Measurements from ENCODE around the gene POC5. TPM values are rescaled to one million over a fixed set of nuclear protein-coding genes. Genes with fewer than 3 reads are reported as not detected.

The POC5 gene
- total and polyA plus RNA-seq, 2 experiments from 2014 or later = 4.6 to 19.2 TPM

DNA sequence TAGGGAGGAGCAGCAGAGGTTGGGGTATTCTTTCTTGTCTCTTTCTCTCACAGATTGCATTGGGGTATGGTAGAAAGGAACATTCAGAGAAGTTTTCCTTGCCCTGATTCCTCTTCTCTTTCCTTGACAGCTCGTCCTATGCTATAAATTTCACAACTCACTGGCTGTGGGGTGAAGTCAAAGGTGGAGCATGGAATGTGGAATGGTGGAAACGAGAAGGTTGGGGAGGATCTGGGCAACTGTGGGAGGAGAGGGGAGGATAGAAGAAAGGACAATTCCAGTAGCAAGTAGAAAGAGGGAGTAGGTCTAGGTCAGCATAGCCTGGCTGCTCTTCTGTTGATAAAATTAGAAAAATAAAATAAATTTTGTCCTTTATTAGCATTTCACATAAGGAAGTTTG is 39.0 kb upstream of the POC5 start:
- Histone ChIP-seq H3K79me2 (no peaks in the 10 kb centered on the region), H3K27ac (no peak overlapping the region), H3K9me3 (ENCODE audit: low read depth) (no peaks in the 10 kb centered on the region), H3K9me2 (replicated peaks; ENCODE audit: insufficient read depth) (no peaks in the 10 kb centered on the region), H3K36me3 (replicated peaks; ENCODE audit: insufficient read depth, low read depth) (no peaks in the 10 kb centered on the region), H3K27me3 (peaks cover 28% of the 10 kb centered on the region), H4K20me1 (ENCODE audit: insufficient read depth, poor library complexity, severe bottlenecking) (no peaks in the 10 kb centered on the region), H3K4me1 (ENCODE audit: insufficient read depth) (no peaks in the 10 kb centered on the region), H2AFZ (no peak overlapping the region), H3K4me3 (no peak overlapping the region), H3K4me2 (no peak overlapping the region)
- no peak for DNase-seq (ENCODE audit: low spot score)
- TF ChIP-seq, protein P1, sequence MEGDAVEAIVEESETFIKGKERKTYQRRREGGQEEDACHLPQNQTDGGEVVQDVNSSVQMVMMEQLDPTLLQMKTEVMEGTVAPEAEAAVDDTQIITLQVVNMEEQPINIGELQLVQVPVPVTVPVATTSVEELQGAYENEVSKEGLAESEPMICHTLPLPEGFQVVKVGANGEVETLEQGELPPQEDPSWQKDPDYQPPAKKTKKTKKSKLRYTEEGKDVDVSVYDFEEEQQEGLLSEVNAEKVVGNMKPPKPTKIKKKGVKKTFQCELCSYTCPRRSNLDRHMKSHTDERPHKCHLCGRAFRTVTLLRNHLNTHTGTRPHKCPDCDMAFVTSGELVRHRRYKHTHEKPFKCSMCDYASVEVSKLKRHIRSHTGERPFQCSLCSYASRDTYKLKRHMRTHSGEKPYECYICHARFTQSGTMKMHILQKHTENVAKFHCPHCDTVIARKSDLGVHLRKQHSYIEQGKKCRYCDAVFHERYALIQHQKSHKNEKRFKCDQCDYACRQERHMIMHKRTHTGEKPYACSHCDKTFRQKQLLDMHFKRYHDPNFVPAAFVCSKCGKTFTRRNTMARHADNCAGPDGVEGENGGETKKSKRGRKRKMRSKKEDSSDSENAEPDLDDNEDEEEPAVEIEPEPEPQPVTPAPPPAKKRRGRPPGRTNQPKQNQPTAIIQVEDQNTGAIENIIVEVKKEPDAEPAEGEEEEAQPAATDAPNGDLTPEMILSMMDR (IDR thresholded peaks at IDR 0.05; ENCODE audit: poor library complexity) = no peak
- TF ChIP-seq EZH2 (IDR thresholded peaks at IDR 0.05; ENCODE audit: borderline replicate concordance) = no peak
- TF ChIP-seq EZH2phosphoT487 (IDR thresholded peaks at IDR 0.05; ENCODE audit: low read depth, severe bottlenecking, unreplicated experiment) = no peak
- 45% methylated on average over 2 of the region's 2 CpGs for WGBS (ENCODE audit: low lambda C conversion rate, missing lambda C conversion rate)

DNA sequence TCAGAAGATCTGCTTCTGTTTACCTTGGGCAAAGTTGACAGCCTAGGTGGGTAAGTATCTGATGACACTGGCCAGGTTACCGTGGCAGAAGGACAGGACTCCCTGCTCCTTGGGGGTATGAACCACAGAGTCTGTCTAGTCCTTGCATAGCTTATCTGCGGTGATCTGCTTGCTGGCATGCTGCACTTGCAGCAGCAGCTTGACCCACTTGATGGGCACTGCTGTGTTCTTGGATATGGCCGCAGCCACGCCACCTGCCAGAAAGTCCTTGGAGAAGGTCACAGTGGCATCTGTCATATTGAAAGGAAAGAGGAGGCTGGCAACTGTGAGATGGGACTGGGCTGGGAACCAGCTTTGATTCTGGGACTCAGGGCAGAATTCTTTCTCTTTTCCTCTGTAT is 35.9 kb upstream of the POC5 start:
- 87% methylated on average over 4 of the region's 4 CpGs for WGBS (ENCODE audit: low lambda C conversion rate, missing lambda C conversion rate)
- H3K9me3 ChIP-seq (ENCODE audit: low read depth) = no peaks in the 10 kb centered on the region
- no peak overlapping the region for H3K4me2 ChIP-seq
- no peaks in the 10 kb centered on the region for H3K79me2 ChIP-seq
- no peak for TF ChIP-seq EZH2phosphoT487 (IDR thresholded peaks at IDR 0.05; ENCODE audit: low read depth, severe bottlenecking, unreplicated experiment)
- TF ChIP-seq, protein P1 (IDR thresholded peaks at IDR 0.05; ENCODE audit: poor library complexity) = no peak
- no peak for TF ChIP-seq EZH2 (IDR thresholded peaks at IDR 0.05; ENCODE audit: borderline replicate concordance)
- H3K9me2 ChIP-seq (replicated peaks; ENCODE audit: insufficient read depth) = no peaks in the 10 kb centered on the region
- no peak overlapping the region for H3K4me3 ChIP-seq
- H2AFZ ChIP-seq = no peak overlapping the region
- no peaks in the 10 kb centered on the region for H4K20me1 ChIP-seq (ENCODE audit: insufficient read depth, poor library complexity, severe bottlenecking)
- H3K27ac ChIP-seq = no peak overlapping the region
- peaks cover 28% of the 10 kb centered on the region for H3K27me3 ChIP-seq
- H3K36me3 ChIP-seq (replicated peaks; ENCODE audit: insufficient read depth, low read depth) = no peaks in the 10 kb centered on the region
- DNase-seq (ENCODE audit: low spot score) = no peak
- no peaks in the 10 kb centered on the region for H3K4me1 ChIP-seq (ENCODE audit: insufficient read depth)

DNA sequence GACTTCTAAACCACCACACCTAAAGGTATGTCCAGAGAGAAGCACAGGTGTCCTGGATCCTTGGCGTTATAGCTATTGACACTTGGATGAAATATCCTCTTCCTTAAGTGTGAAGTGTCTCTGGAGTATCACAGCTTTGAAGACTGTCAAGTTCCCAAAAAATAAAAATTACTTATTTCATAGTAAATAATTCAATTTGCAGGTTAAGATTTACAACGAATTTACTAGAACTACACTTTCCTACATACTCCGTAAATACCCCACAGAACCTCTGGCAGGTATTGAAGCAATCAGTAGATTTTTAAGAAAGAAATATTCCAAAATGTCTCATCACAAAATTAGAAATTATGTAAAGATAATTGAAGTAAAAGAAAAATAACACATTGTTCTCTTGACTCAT is 27.1 kb upstream of the POC5 start:
- Histone ChIP-seq H3K4me2 (no peak overlapping the region), H3K36me3 (replicated peaks; ENCODE audit: insufficient read depth, low read depth) (no peaks in the 10 kb centered on the region), H2AFZ (no peak overlapping the region), H3K79me2 (no peaks in the 10 kb centered on the region), H3K4me3 (no peak overlapping the region), H3K4me1 (ENCODE audit: insufficient read depth) (no peaks in the 10 kb centered on the region), H3K27ac (no peak overlapping the region), H4K20me1 (ENCODE audit: insufficient read depth, poor library complexity, severe bottlenecking) (no peaks in the 10 kb centered on the region), H3K9me3 (ENCODE audit: low read depth) (no peaks in the 10 kb centered on the region), H3K9me2 (replicated peaks; ENCODE audit: insufficient read depth) (no peaks in the 10 kb centered on the region), H3K27me3 (no peaks in the 10 kb centered on the region)
- DNase-seq (ENCODE audit: low spot score) = no peak
- TF ChIP-seq EZH2 (IDR thresholded peaks at IDR 0.05; ENCODE audit: borderline replicate concordance) (no peak), EZH2phosphoT487 (IDR thresholded peaks at IDR 0.05; ENCODE audit: low read depth, severe bottlenecking, unreplicated experiment) (no peak)
- TF ChIP-seq, protein P1 (IDR thresholded peaks at IDR 0.05; ENCODE audit: poor library complexity) = no peak
- WGBS (ENCODE audit: low lambda C conversion rate, missing lambda C conversion rate) = 93% methylated on average over 3 of the region's 3 CpGs

DNA sequence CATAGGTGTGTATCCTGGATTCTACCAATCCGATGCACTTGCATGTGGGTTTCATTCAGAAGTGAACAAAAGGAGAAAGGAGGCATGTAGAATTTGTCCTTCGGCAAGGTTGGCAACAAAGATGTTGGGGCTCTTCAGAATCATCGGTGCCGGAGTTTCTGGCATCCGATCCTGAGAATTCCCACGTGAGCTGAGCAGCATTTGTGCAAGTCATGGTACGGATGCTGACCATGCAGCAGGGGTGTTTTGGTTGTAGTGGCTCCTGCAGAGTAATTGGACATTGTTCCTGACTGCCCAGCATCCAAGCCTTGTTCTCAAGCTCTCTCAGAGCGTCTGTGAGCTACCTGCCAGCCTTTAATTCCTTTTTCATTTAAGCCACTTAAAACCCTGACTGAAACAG is 19.0 kb upstream of the POC5 start:
- no peak overlapping the region for H3K4me3 ChIP-seq
- no peaks in the 10 kb centered on the region for H4K20me1 ChIP-seq (ENCODE audit: insufficient read depth, poor library complexity, severe bottlenecking)
- no peaks in the 10 kb centered on the region for H3K9me2 ChIP-seq (replicated peaks; ENCODE audit: insufficient read depth)
- no peaks in the 10 kb centered on the region for H3K27me3 ChIP-seq
- no peaks in the 10 kb centered on the region for H3K79me2 ChIP-seq
- H3K4me1 ChIP-seq (ENCODE audit: insufficient read depth) = no peaks in the 10 kb centered on the region
- no peaks in the 10 kb centered on the region for H3K36me3 ChIP-seq (replicated peaks; ENCODE audit: insufficient read depth, low read depth)
- no peak overlapping the region for H2AFZ ChIP-seq
- DNase-seq (ENCODE audit: low spot score) = no peak
- H3K9me3 ChIP-seq (ENCODE audit: low read depth) = no peaks in the 10 kb centered on the region
- 86% methylated on average over 8 of the region's 8 CpGs for WGBS (ENCODE audit: low lambda C conversion rate, missing lambda C conversion rate)
- TF ChIP-seq, protein P1 (IDR thresholded peaks at IDR 0.05; ENCODE audit: poor library complexity) = no peak
- TF ChIP-seq EZH2phosphoT487 (IDR thresholded peaks at IDR 0.05; ENCODE audit: low read depth, severe bottlenecking, unreplicated experiment) = no peak
- TF ChIP-seq EZH2 (IDR thresholded peaks at IDR 0.05; ENCODE audit: borderline replicate concordance) = no peak
- no peak overlapping the region for H3K4me2 ChIP-seq
- H3K27ac ChIP-seq = no peak overlapping the region

All from hepatocyte (in vitro differentiated cells).